ENCODE data around the gene CCDC81. TPM values are rescaled to one million over a fixed set of nuclear protein-coding genes. Genes with fewer than 3 reads are reported as not detected.

The CCDC81 gene
- total and polyA plus RNA-seq, 2 of the 4 experiments (the other 2 are of a cell fraction): 3.1 to 6.5 TPM

- Histone ChIP-seq H3K56ac (ENCODE audit: extremely low read depth, insufficient read depth, low read length) (no peak overlapping the region), H3K4me2 (ENCODE audit: low read depth, low read length) (no peak overlapping the region), H3K9ac (ENCODE audit: low read depth, low read length) (no peak overlapping the region), H3K4me3 (ENCODE audit: insufficient read depth, low read depth, low read length) (no peak overlapping the region), H2AFZ (replicated peaks; ENCODE audit: low read length, poor library complexity) (no peak overlapping the region), H2BK20ac (ENCODE audit: low read depth, low read length) (no peak overlapping the region), H3K4me1 (ENCODE audit: control insufficient read depth, insufficient read depth, low read length) (peaks cover 10% of the 10 kb centered on the region; the same call in 1 of the 2 replicates), H3K14ac (replicated peaks; ENCODE audit: low read depth, low read length) (peak overlapping the region; percentile 31; the same call in 1 of the 2 replicates), H4K8ac (ENCODE audit: low read depth in 2 of 2, low read length in 2 of 2) (no peak overlapping the region), H3K9me3 (ENCODE audit: control insufficient read depth, insufficient read depth, low read length) (no peaks in the 10 kb centered on the region), H4K91ac (ENCODE audit: insufficient read depth, low read depth, low read length) (no peak overlapping the region), H2AK5ac (ENCODE audit: low read depth, low read length) (peak overlapping the region; percentile 13; the same call in 1 of the 2 replicates), H3K4ac (ENCODE audit: low read depth, low read length) (no peak overlapping the region), H2AK9ac (replicated peaks; ENCODE audit: low read depth, low read length, poor library complexity) (no peak overlapping the region), H3K27me3 (ENCODE audit: control insufficient read depth, insufficient read depth, low read length) (no peaks in the 10 kb centered on the region), H4K20me1 (ENCODE audit: insufficient read depth, low read length) (no peaks in the 10 kb centered on the region), H3K9me1 (ENCODE audit: insufficient read depth, low read length) (0 out of 2 replicates have a peak, but pooled peaks cover 4% of the 10 kb centered on the region), H3K18ac (ENCODE audit: low read depth, low read length) (no peak overlapping the region), H4K5ac (ENCODE audit: low read depth, low read length) (no peak overlapping the region), H2BK15ac (ENCODE audit: low read depth, low read length) (no peak overlapping the region), H2BK120ac (ENCODE audit: low read depth, low read length) (no peak overlapping the region), H3K27ac (ENCODE audit: insufficient read depth, low read length) (no peak overlapping the region), H3K23ac (ENCODE audit: low read depth, low read length) (no peak overlapping the region), H3K79me1 (ENCODE audit: low read depth in 1 of 2, low read length in 2 of 2) (no peaks in the 10 kb centered on the region), H2BK5ac (ENCODE audit: low read depth, low read length, poor library complexity, severe bottlenecking) (no peak overlapping the region), H3K36me3 (ENCODE audit: control insufficient read depth, insufficient read depth, low read length) (no peaks in the 10 kb centered on the region)
- intact Hi-C loops (cut with micrococcal nuclease): no loop called here
- DNase-seq (no peak), ATAC-seq (ENCODE audit: low read depth) (no peak)
- CTCF ChIA-PET: no interaction called here
- no TSS peak for BruUV-seq (replicated peaks)
- TF ChIP-seq CHD1 (IDR thresholded peaks at IDR 0.05; ENCODE audit: low read depth, low read length) (no peak), RAD21 (IDR thresholded peaks at IDR 0.05; ENCODE audit: low read length) (no peak), SMC3 (IDR thresholded peaks at IDR 0.05; ENCODE audit: low read depth, low read length) (no peak), FOS (IDR thresholded peaks at IDR 0.05; ENCODE audit: low read depth, low read length) (no peak), ELK1 (IDR thresholded peaks at IDR 0.05; ENCODE audit: borderline replicate concordance, low read depth, low read length) (no peak), MAFK (IDR thresholded peaks at IDR 0.05; ENCODE audit: low read depth, low read length) (no peak), RFX5 (IDR thresholded peaks at IDR 0.05; ENCODE audit: low read depth, low read length) (no peak), BHLHE40 (IDR thresholded peaks at IDR 0.05; ENCODE audit: low read depth, low read length) (no peak), CEBPB (IDR thresholded peaks at IDR 0.05; ENCODE audit: low read depth, low read length) (no peak), NFE2L2 (IDR thresholded peaks at IDR 0.05; ENCODE audit: low read depth, low read length) (no peak), MXI1 (IDR thresholded peaks at IDR 0.05; ENCODE audit: borderline replicate concordance, low read depth, low read length) (no peak), POLR2A (IDR thresholded peaks at IDR 0.05; ENCODE audit: low read depth, low read length) (no peak), MAZ (IDR thresholded peaks at IDR 0.05; ENCODE audit: borderline replicate concordance, low read depth, low read length) (no peak), RCOR1 (IDR thresholded peaks at IDR 0.05; ENCODE audit: insufficient replicate concordance, low read length) (no peak)
- TF ChIP-seq, protein P1, sequence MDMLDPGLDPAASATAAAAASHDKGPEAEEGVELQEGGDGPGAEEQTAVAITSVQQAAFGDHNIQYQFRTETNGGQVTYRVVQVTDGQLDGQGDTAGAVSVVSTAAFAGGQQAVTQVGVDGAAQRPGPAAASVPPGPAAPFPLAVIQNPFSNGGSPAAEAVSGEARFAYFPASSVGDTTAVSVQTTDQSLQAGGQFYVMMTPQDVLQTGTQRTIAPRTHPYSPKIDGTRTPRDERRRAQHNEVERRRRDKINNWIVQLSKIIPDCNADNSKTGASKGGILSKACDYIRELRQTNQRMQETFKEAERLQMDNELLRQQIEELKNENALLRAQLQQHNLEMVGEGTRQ (IDR thresholded peaks at IDR 0.05; ENCODE audit: low read depth, low read length): no peak
- no CpG with 5 or more reads among the region's 1 CpG for WGBS, 2 experiments (ENCODE audit: extremely low coverage in 2 of 2, insufficient read length in 1 of 2)
- POLR2A ChIA-PET (ENCODE audit: unreplicated experiment): no interaction called here
- in situ Hi-C loops (cut with MboI; ENCODE audit: low sequenced_read_pairs): loop anchor here (25.0 kb wide), 1 partner anchor 844 kb away; no protein-coding TSS in a partner anchor
- dilution Hi-C loops (cut with HindIII; ENCODE audit: low sequenced_read_pairs, unreplicated experiment): no loop called here
Observed at GRCh38 chr11:86443415-86443814, 68.7 kb downstream of the CCDC81 start.
